ENCODE measurements around the gene ITGB2.

ITGB2 gene

DNA sequence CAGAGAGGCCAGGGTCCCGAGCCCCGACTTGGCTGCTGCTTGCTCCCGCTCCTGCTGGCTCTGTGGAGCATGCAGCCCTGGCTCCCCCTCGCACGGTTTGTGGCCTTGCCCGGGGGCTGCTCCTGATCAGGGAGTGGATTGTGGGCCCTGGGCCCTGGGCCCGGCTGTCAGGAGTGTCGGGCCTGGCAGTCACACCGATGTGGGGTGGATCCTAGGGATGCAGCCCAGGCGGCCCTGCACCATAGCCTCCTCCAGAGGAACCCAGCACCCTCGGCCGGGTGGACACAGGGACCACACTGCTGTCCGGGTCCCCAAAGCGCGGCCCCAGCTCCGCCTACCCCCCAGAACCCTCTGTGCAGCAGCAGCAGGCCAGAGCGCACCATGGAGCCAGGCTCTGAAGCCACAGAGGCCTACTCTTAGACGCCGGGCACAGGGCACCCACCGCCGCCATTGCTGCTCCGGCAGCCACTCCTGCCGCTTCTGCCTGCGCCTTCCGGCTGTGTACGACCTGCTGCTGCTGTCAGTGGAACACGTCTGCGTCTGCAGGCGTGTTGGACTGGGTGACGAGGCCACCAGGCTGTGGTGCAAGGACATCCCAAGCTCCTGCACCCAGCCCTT, 28.6 kb upstream of the ITGB2 start:
- TF ChIP-seq, protein P1, sequence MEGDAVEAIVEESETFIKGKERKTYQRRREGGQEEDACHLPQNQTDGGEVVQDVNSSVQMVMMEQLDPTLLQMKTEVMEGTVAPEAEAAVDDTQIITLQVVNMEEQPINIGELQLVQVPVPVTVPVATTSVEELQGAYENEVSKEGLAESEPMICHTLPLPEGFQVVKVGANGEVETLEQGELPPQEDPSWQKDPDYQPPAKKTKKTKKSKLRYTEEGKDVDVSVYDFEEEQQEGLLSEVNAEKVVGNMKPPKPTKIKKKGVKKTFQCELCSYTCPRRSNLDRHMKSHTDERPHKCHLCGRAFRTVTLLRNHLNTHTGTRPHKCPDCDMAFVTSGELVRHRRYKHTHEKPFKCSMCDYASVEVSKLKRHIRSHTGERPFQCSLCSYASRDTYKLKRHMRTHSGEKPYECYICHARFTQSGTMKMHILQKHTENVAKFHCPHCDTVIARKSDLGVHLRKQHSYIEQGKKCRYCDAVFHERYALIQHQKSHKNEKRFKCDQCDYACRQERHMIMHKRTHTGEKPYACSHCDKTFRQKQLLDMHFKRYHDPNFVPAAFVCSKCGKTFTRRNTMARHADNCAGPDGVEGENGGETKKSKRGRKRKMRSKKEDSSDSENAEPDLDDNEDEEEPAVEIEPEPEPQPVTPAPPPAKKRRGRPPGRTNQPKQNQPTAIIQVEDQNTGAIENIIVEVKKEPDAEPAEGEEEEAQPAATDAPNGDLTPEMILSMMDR (IDR thresholded peaks at IDR 0.05; ENCODE audit: extremely low read depth, missing control alignments): no peak
- no peak for DNase-seq (ENCODE audit: low spot score)

DNA sequence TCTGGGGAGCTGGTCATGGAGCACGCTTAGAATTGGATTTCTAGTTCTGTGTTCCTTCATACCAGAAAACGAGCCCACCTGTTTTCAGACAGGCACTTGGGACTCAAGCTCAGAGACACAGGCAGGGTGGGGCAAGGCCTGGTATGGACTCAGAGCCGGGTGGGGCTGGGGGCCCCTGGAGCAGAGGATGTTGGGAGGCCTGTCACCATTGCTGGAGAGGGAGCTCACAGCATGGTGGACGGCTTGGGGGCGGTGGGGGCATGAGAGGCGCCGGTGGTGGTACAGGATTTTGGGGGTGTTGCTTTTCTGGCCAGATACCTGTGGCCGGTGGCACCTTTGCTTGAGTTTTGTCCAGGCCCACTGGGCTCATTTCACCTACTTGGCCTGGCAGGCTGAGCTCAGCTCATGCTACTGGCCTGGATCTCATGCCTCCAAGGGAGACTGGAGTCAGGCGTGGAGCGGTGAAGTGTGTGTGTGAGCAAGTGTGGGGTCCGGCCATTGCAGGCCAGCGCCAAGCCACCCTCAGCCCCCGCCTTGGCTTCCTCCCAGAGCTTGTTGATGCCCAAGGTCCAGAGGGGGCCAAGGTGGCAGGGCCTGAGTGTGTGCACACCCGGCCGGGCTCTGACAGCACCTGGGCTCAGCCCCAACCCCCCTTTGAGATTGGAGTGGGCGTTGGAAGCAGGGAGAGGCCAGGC, 27.9 kb upstream of the ITGB2 start:
- TF ChIP-seq, protein P1 (IDR thresholded peaks at IDR 0.05; ENCODE audit: extremely low read depth, missing control alignments): no peak
- no peak for DNase-seq (ENCODE audit: low spot score)

DNA sequence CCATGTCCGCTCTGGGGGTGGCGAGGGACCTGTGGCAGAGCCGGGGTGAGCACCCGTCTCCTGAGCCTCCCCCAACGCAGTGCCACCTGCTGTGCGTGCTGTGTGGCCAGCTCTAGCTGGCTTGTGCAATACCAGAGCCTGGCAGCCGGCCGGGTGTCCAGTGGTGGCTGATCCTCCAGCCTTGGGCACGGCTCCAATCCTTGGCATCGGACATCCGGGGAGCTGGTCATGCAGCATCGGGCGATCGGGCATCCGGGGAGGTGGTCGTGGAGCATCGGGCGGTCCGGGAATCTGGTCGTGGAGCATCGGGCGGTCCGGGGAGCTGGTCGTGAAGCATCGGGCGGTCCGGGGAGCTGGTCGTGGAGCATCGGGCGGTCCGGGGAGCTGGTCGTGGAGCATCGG, 27.2 kb upstream of the ITGB2 start:
- TF ChIP-seq, protein P1 (IDR thresholded peaks at IDR 0.05; ENCODE audit: extremely low read depth, missing control alignments): no peak
- DNase-seq (ENCODE audit: low spot score): no peak

DNA sequence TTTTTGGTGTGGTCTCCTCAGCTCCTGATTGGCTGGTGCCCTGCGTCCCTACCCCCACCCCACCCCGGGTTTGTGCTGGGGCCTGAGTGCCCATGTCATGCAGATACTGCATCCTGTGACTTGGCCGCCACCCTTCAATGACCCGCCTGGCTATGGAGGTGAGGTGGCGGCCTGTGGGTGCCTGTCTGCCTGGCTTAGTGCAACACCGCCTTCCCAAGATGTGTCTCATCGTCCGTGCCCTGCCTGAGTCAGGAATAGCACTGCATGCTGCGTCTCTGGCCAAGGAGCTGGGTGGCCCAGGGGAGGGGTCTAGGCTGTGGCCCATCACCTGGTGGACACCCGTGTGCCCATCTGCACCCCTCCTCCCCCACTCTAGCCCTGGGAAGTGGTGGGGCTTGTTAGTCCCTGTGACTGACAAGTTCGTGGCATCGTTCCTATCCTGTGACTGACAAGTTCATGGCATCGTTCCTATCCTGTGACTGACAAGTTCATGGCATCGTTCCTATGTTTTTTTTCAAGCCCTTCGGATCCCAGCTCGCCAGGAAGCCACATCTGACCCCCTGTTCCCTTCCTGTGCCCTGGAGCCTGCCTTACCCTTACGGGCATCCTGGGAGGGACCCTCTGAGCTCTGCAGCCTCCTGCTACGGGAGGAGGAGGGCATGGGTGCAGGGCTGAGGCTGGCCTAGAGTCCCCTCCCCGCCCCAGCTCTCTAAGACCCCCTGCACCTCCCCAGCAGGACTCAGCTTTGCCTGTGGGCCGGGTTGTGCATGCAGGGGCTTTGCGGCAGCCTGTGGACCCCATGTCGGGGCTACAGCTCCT, 26.6 kb upstream of the ITGB2 start:
- no peak for DNase-seq (ENCODE audit: low spot score)
- TF ChIP-seq, protein P1 (IDR thresholded peaks at IDR 0.05; ENCODE audit: extremely low read depth, missing control alignments): no peak

DNA sequence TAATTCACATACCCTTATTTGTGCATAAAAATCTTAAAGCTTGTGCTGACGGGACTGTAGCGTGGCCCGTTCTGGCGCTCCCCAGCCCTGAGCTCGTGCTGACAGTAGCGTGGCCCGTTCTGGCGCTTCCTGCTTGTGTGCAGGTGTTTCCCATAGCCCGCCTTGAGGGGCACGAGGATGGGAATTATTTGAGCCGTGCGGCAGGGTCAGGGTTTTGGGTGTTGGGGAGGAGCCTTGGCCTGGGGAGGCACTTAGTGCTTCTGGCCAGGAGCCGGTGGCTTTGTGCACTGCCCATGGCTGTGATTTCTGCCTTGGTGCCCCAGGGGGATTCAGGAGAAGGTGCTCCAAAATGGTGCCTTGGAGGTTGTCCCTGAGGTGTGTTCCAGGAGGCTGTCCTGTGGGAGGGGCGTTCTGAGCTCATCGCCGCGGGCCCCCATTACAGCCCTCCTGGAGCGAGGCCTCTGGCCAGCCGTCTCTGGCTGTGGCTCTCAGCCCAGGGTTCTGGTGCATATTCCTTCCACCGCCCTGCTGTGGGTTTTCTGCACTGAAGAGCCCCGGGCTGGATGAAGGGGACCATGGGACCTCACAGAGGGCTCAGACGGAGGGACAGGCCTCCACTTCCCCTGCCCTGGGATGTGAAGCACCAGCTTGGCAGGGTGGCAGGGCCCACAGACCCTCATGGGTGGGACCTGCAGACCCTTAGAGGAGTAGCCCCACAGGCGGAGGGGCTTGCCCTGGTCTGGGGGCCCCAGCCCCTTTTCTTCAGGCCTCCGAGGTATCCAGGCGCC, 25.7 kb upstream of the ITGB2 start:
- TF ChIP-seq, protein P1 (IDR thresholded peaks at IDR 0.05; ENCODE audit: extremely low read depth, missing control alignments): no peak
- DNase-seq (ENCODE audit: low spot score): no peak

DNA sequence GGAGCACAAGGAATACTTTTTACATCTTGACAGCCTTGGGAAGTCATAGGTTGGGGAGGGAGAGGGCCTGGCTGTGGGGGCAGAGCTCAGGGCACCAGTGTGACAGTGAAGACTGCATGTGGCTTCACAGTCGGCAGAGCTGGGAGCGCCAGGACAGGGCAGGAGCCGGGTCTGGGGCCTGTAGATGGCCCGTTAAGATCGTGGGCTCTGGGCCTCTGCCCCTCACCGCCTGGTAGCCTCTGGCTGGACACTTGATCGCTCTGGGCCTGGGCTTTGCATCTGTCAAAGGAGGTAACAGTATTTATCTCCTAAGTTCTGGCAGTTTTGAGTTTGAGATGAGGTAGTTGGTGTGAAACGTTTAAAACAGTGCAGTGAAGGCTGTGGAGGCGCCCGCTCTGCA, 23.9 kb upstream of the ITGB2 start:
- TF ChIP-seq, protein P1 (IDR thresholded peaks at IDR 0.05; ENCODE audit: extremely low read depth, missing control alignments): no peak
- DNase-seq (ENCODE audit: low spot score): no peak

Data from GM20000 (cell line).